ENCODE data around the gene MED13L.

Gene MED13L

GRCh38 chr12:116306968-116307367 is 29.5 kb upstream of the MED13L start:
- peaks cover 21% of the 10 kb centered on the region for H3K9me3 Mint-ChIP-seq
- no peak for TF ChIP-seq CTCF (IDR thresholded peaks at IDR 0.05)
- peaks cover 32% of the 10 kb centered on the region for H3K4me1 Mint-ChIP-seq
- H3K36me3 Mint-ChIP-seq (ENCODE audit: low read depth) = no peaks in the 10 kb centered on the region
- H3K27me3 Mint-ChIP-seq (ENCODE audit: low read depth, poor library complexity) = peaks cover 5% of the 10 kb centered on the region
- no peak overlapping the region for H3K4me3 Mint-ChIP-seq
- DNase-seq = no peak
- peak overlapping the region; percentile 30 for H3K27ac Mint-ChIP-seq

- DNase-seq = no peak
- Mint-ChIP-seq H3K9me3 (peaks cover 21% of the 10 kb centered on the region), H3K36me3 (ENCODE audit: low read depth) (no peaks in the 10 kb centered on the region), H3K27me3 (ENCODE audit: low read depth, poor library complexity) (peaks cover 5% of the 10 kb centered on the region), H3K27ac (peak overlapping the region; percentile 95), H3K4me1 (peaks cover 35% of the 10 kb centered on the region), H3K4me3 (no peak overlapping the region)
- TF ChIP-seq CTCF (IDR thresholded peaks at IDR 0.05) = no peak
Observed at GRCh38 chr12:116306506-116306905, 29.0 kb upstream of the MED13L start.

GRCh38 chr12:116304621-116305020 is 27.1 kb upstream of the MED13L start:
- no peak for DNase-seq
- Mint-ChIP-seq H3K36me3 (ENCODE audit: low read depth) (no peaks in the 10 kb centered on the region), H3K9me3 (peaks cover 10% of the 10 kb centered on the region), H3K4me3 (no peak overlapping the region), H3K27ac (no peak overlapping the region), H3K27me3 (ENCODE audit: low read depth, poor library complexity) (peaks cover 5% of the 10 kb centered on the region), H3K4me1 (peaks cover 50% of the 10 kb centered on the region)
- TF ChIP-seq CTCF (IDR thresholded peaks at IDR 0.05) = no peak

GRCh38 chr12:116303929-116304328 is 26.4 kb upstream of the MED13L start:
- Mint-ChIP-seq H3K36me3 (ENCODE audit: low read depth) (no peaks in the 10 kb centered on the region), H3K4me1 (peaks cover 57% of the 10 kb centered on the region), H3K4me3 (no peak overlapping the region), H3K27me3 (ENCODE audit: low read depth, poor library complexity) (peaks cover 5% of the 10 kb centered on the region), H3K9me3 (peaks cover 3% of the 10 kb centered on the region), H3K27ac (no peak overlapping the region)
- no peak for DNase-seq
- TF ChIP-seq CTCF (IDR thresholded peaks at IDR 0.05) = no peak

GRCh38 chr12:116303066-116303465 is 25.6 kb upstream of the MED13L start:
- Mint-ChIP-seq H3K4me3 (no peak overlapping the region), H3K27ac (peak overlapping the region; percentile 36), H3K36me3 (ENCODE audit: low read depth) (no peaks in the 10 kb centered on the region), H3K27me3 (ENCODE audit: low read depth, poor library complexity) (peaks cover 5% of the 10 kb centered on the region), H3K9me3 (no peaks in the 10 kb centered on the region), H3K4me1 (peaks cover 58% of the 10 kb centered on the region)
- no peak for DNase-seq
- TF ChIP-seq CTCF (IDR thresholded peaks at IDR 0.05) = no peak

GRCh38 chr12:116302166-116303058 is 24.9 kb upstream of the MED13L start:
- Mint-ChIP-seq H3K27me3 (ENCODE audit: low read depth, poor library complexity) (peaks cover 7% of the 10 kb centered on the region), H3K9me3 (no peaks in the 10 kb centered on the region), H3K4me3 (no peak overlapping the region), H3K36me3 (ENCODE audit: low read depth) (no peaks in the 10 kb centered on the region), H3K4me1 (peaks cover 64% of the 10 kb centered on the region), H3K27ac (peak overlapping the region; percentile 95)
- no peak for TF ChIP-seq CTCF (IDR thresholded peaks at IDR 0.05)
- DNase-seq = no peak

Measured in nephron progenitor cell (in vitro differentiated cells).